ENCODE results near the gene KRT38. TPM values are rescaled to one million over a fixed set of nuclear protein-coding genes. Genes with fewer than 3 reads are reported as not detected.

The KRT38 gene
- total RNA-seq, 1 donor: under 0.01 TPM

- DNase-seq (ENCODE audit: insufficient read length, low spot score, missing footprints): no peak
- H2AFZ ChIP-seq (ENCODE audit: low read length): no peak overlapping the region
- no peaks in the 10 kb centered on the region for H3K27me3 ChIP-seq (ENCODE audit: insufficient read depth, low read length)
- H3K9me3 ChIP-seq (ENCODE audit: low read depth, low read length): no peaks in the 10 kb centered on the region
- no peaks in the 10 kb centered on the region for H3K4me1 ChIP-seq (ENCODE audit: insufficient read depth, low read length)
- H4K20me1 ChIP-seq (ENCODE audit: insufficient read depth, low read length): no peaks in the 10 kb centered on the region
- no peak overlapping the region for H3K4me2 ChIP-seq (ENCODE audit: insufficient read depth, low read length)
- H3K27ac ChIP-seq (ENCODE audit: low read depth, low read length): no peak overlapping the region
- H3K4me3 ChIP-seq (ENCODE audit: insufficient read depth, low read length): no peak overlapping the region
- no peaks in the 10 kb centered on the region for H3K79me2 ChIP-seq (ENCODE audit: insufficient read depth, low read length)
- no peaks in the 10 kb centered on the region for H3K36me3 ChIP-seq (ENCODE audit: insufficient read depth, low read length)
- TF ChIP-seq, protein P1, sequence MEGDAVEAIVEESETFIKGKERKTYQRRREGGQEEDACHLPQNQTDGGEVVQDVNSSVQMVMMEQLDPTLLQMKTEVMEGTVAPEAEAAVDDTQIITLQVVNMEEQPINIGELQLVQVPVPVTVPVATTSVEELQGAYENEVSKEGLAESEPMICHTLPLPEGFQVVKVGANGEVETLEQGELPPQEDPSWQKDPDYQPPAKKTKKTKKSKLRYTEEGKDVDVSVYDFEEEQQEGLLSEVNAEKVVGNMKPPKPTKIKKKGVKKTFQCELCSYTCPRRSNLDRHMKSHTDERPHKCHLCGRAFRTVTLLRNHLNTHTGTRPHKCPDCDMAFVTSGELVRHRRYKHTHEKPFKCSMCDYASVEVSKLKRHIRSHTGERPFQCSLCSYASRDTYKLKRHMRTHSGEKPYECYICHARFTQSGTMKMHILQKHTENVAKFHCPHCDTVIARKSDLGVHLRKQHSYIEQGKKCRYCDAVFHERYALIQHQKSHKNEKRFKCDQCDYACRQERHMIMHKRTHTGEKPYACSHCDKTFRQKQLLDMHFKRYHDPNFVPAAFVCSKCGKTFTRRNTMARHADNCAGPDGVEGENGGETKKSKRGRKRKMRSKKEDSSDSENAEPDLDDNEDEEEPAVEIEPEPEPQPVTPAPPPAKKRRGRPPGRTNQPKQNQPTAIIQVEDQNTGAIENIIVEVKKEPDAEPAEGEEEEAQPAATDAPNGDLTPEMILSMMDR (IDR thresholded peaks at IDR 0.05; ENCODE audit: extremely low read depth, low read depth, low read length): no peak
These were observed 44.4 kb upstream of the KRT38 start for GRCh38 chr17:41484920-41485904.

DNA sequence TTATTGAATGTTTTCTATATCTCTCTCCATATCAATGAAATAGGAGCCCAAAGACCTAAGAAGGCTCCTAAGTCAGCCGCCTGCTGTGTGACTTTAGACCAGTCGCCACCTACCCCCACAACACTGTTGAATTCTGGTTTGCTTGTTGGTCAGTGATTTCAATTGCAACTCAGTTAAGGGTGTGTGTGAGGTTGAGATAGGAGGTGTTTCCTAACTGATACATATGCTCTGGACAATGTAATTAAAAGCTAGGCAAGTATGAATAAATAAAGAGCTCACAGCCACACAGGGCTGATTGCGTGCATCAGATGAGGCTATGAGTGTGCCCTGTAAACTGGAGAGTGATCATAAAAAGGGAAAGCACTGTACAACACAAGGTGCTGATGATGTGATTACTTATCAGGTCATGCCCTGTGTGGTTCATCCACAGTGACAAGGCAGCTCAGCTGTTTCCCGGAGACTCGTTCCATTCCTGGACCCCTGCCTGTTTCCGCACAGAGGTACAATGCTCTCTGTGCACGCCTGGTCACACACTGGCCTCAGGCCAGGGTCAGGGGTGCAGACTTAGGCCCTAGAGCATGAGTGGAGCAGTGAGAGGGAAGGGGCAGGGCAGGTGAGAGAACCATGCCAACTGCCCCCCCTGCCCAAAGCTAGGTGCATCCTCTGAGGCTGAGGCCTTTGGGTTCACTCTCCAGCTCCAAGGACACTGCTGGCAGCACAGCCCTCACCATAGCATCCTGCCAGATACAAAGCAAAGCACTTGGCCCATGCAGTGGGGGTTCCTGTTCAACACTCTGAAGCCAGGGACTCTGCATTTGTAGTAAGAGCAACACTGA, 43.4 kb upstream of the KRT38 start:
- no peaks in the 10 kb centered on the region for H3K4me1 ChIP-seq (ENCODE audit: insufficient read depth, low read length)
- H2AFZ ChIP-seq (ENCODE audit: low read length): no peak overlapping the region
- H3K27me3 ChIP-seq (ENCODE audit: insufficient read depth, low read length): no peaks in the 10 kb centered on the region
- no peak for DNase-seq (ENCODE audit: insufficient read length, low spot score, missing footprints)
- H3K36me3 ChIP-seq (ENCODE audit: insufficient read depth, low read length): no peaks in the 10 kb centered on the region
- H3K4me2 ChIP-seq (ENCODE audit: insufficient read depth, low read length): no peak overlapping the region
- no peaks in the 10 kb centered on the region for H4K20me1 ChIP-seq (ENCODE audit: insufficient read depth, low read length)
- no peak overlapping the region for H3K27ac ChIP-seq (ENCODE audit: low read depth, low read length)
- no peaks in the 10 kb centered on the region for H3K9me3 ChIP-seq (ENCODE audit: low read depth, low read length)
- no peak overlapping the region for H3K4me3 ChIP-seq (ENCODE audit: insufficient read depth, low read length)
- TF ChIP-seq, protein P1 (IDR thresholded peaks at IDR 0.05; ENCODE audit: extremely low read depth, low read depth, low read length): no peak
- H3K79me2 ChIP-seq (ENCODE audit: insufficient read depth, low read length): no peaks in the 10 kb centered on the region

DNA sequence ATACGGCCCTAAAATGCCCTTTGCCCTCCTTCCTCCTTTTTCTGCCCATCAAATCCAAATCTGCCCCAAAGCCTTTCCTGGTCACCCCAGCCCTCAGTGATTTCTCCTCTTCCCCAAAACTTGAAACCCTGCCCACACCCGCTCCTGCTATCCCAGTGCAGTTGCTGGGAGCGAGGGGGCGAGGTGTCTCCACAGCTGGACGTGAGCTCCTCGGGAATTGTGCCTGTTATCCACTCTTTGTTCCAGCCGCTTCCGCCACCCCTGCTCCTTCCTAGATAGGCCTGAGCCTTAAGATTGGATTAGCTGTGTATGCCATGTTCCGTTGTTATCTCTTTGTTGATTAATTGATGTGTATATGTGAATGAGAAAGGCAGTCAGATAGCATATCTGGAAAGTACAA, 42.7 kb upstream of the KRT38 start:
- no peak overlapping the region for H2AFZ ChIP-seq (ENCODE audit: low read length)
- H3K36me3 ChIP-seq (ENCODE audit: insufficient read depth, low read length): no peaks in the 10 kb centered on the region
- TF ChIP-seq, protein P1 (IDR thresholded peaks at IDR 0.05; ENCODE audit: extremely low read depth, low read depth, low read length): no peak
- no peak overlapping the region for H3K27ac ChIP-seq (ENCODE audit: low read depth, low read length)
- no peaks in the 10 kb centered on the region for H3K27me3 ChIP-seq (ENCODE audit: insufficient read depth, low read length)
- no peaks in the 10 kb centered on the region for H3K9me3 ChIP-seq (ENCODE audit: low read depth, low read length)
- H3K4me1 ChIP-seq (ENCODE audit: insufficient read depth, low read length): no peaks in the 10 kb centered on the region
- H3K79me2 ChIP-seq (ENCODE audit: insufficient read depth, low read length): no peaks in the 10 kb centered on the region
- no peaks in the 10 kb centered on the region for H4K20me1 ChIP-seq (ENCODE audit: insufficient read depth, low read length)
- H3K4me2 ChIP-seq (ENCODE audit: insufficient read depth, low read length): no peak overlapping the region
- H3K4me3 ChIP-seq (ENCODE audit: insufficient read depth, low read length): no peak overlapping the region
- DNase-seq (ENCODE audit: insufficient read length, low spot score, missing footprints): no peak

GRCh38 chr17:41481036-41481435, 40.3 kb upstream of the KRT38 start, which contains the start of gene KRT35:
Gene KRT35, minus strand, starts transcription at chr17:41481151. Its CDS starts 54 bp downstream, at chr17:41481097.
- H3K4me3 ChIP-seq (ENCODE audit: insufficient read depth, low read length): no peak within 1 kb of the TSS
- H3K27me3 ChIP-seq (ENCODE audit: insufficient read depth, low read length): no peaks in the 10 kb centered on the region
- no peaks in the 10 kb centered on the region for H3K4me1 ChIP-seq (ENCODE audit: insufficient read depth, low read length)
- H3K9me3 ChIP-seq (ENCODE audit: low read depth, low read length): no peaks in the 10 kb centered on the region
- H2AFZ ChIP-seq (ENCODE audit: low read length): no peak within 1 kb of the TSS
- no peaks in the 10 kb centered on the region for H3K79me2 ChIP-seq (ENCODE audit: insufficient read depth, low read length)
- no peak within 1 kb of the TSS for H3K4me2 ChIP-seq (ENCODE audit: insufficient read depth, low read length)
- TF ChIP-seq, protein P1 (IDR thresholded peaks at IDR 0.05; ENCODE audit: extremely low read depth, low read depth, low read length): no peak
- no peak within 1 kb of the TSS for H3K27ac ChIP-seq (ENCODE audit: low read depth, low read length)
- no peaks in the 10 kb centered on the region for H3K36me3 ChIP-seq (ENCODE audit: insufficient read depth, low read length)
- no peak for DNase-seq (ENCODE audit: insufficient read length, low spot score, missing footprints)
- no peaks in the 10 kb centered on the region for H4K20me1 ChIP-seq (ENCODE audit: insufficient read depth, low read length)
